H1 (cell line): Measurements from ENCODE around the gene SLC2A13. TPM values are rescaled to one million over a fixed set of nuclear protein-coding genes. Genes with fewer than 3 reads are reported as not detected.

Experiments
- CTCF ChIA-PET: fragments of 300-600 bp; sonication (Branson Sonifier 250); formaldehyde crosslinking; loops from one replicate; lab custom pipeline; 2021; ENCODE audit not compliant: partially characterized antibody; lab: Charles Lee
- POLR2A ChIA-PET: fragments of 300-600 bp; sonication (Branson Sonifier 250); formaldehyde crosslinking; loops from one replicate; lab custom pipeline; 2021; ENCODE audit warnings: inconsistent platforms; ENCODE audit not compliant: partially characterized antibody; lab: Charles Lee
- DNase-seq, 2 experiments: peaks; one replicate each; pipeline versions ENCODE4 v3.0.0 to v3.0.0-alpha.2; 2010 to 2022; ENCODE audit warnings: low spot score in 2 of 2, low read depth in 1 of 2, mixed read lengths in 1 of 2
- FAIRE-seq: peaks from 2 replicates; lab custom pipeline; 2011; peaks lifted over from hg19 to GRCh38; lab: Jason Lieb, UNC
- H2AFZ ChIP-seq: 2 replicates; pipeline ENCODE4 v1.8.1; 2012; ENCODE audit warnings: low read length, inconsistent platforms
- H2AK5ac ChIP-seq: 2 replicates; pipeline ENCODE4 v1.6.1; 2013; ENCODE audit warnings: low read depth, low read length
- H2BK120ac ChIP-seq: replicated peaks from 2 replicates; pipeline ENCODE3; 2013; ENCODE audit warnings: low read depth, low read length, inconsistent platforms
- H2BK12ac ChIP-seq: 2 replicates; pipeline ENCODE4 v1.6.1; 2013; ENCODE audit warnings: low read depth, low read length
- H2BK15ac ChIP-seq: 2 replicates; pipeline ENCODE4 v1.6.1; 2013; ENCODE audit warnings: low read length
- H2BK20ac ChIP-seq: 2 replicates; pipeline ENCODE4 v1.6.1; 2013; ENCODE audit warnings: low read length
- H2BK5ac ChIP-seq: 2 replicates; pipeline ENCODE4 v1.6.1; 2013; ENCODE audit warnings: low read depth, low read length
- H3K14ac ChIP-seq: 2 replicates; pipeline ENCODE4 v1.6.1; 2013; ENCODE audit warnings: inconsistent platforms; ENCODE audit not compliant: insufficient read length
- H3K18ac ChIP-seq: 2 replicates; pipeline ENCODE4 v1.6.1; 2013; ENCODE audit warnings: low read length; ENCODE audit errors: extremely low read depth
- H3K23ac ChIP-seq: 2 replicates; pipeline ENCODE4 v1.6.1; 2013; ENCODE audit warnings: inconsistent platforms; ENCODE audit not compliant: insufficient read length
- H3K23me2 ChIP-seq: 2 replicates; pipeline ENCODE4 v1.6.1; 2013; ENCODE audit warnings: low read depth, low read length
- H3K27ac ChIP-seq: 2 replicates; pipeline ENCODE4 v1.6.1; 2011; ENCODE audit warnings: low read depth, low read length, inconsistent platforms
- H3K27me3 ChIP-seq, 4 experiments: replicated peaks in 1 of 4; 1 replicate in 1 of 4; 2 replicates in 3 of 4; pipeline versions ENCODE4 v1.6.1 to v1.8.1; 2011 to 2013; ENCODE audit warnings: low read length in 3 of 4, mild to moderate bottlenecking in 3 of 4, inconsistent platforms in 2 of 4, mixed read lengths in 2 of 4, moderate library complexity in 1 of 4; ENCODE audit not compliant: control insufficient read depth in 3 of 4, insufficient read depth in 3 of 4; ENCODE audit errors: extremely low read depth in 1 of 4
- H3K36me3 ChIP-seq, 4 experiments: 2 replicates each; pipeline versions ENCODE4 v1.6.1 to v1.8.1; 2011 to 2013; ENCODE audit warnings: mild to moderate bottlenecking in 4 of 4, low read length in 3 of 4, moderate library complexity in 2 of 4, control low read depth in 1 of 4, inconsistent platforms in 1 of 4; ENCODE audit not compliant: insufficient read depth in 4 of 4, control insufficient read depth in 2 of 4
- H3K4ac ChIP-seq: replicated peaks from 2 replicates; pipeline ENCODE3; 2013; ENCODE audit warnings: low read length, low read depth, mixed read lengths, inconsistent platforms; ENCODE audit not compliant: insufficient read length
- H3K4me1 ChIP-seq, 4 experiments: replicated peaks in 1 of 4; 1 replicate in 1 of 4; 2 replicates in 3 of 4; pipeline versions ENCODE4 v1.6.1 to v1.8.1; 2011 to 2013; ENCODE audit warnings: low read length in 3 of 4, inconsistent platforms in 2 of 4, mixed read lengths in 1 of 4; ENCODE audit not compliant: insufficient read depth in 4 of 4, control insufficient read depth in 3 of 4
- H3K4me2 ChIP-seq, 2 experiments: 2 replicates each; pipeline versions ENCODE4 v1.6.1 to v1.8.1; 2011 to 2013; ENCODE audit warnings: low read depth in 2 of 2, low read length in 2 of 2, control low read depth in 1 of 2, inconsistent platforms in 1 of 2, mild to moderate bottlenecking in 1 of 2; ENCODE audit not compliant: insufficient read depth in 1 of 2
- H3K4me3 ChIP-seq, 4 experiments: fragments of 200-600, 300-600 bp in 1 of 4; sonication (generic), shearing (Covaris generic), sonication (Bioruptor Twin) in 1 of 4; 2 replicates each; pipeline versions ENCODE4 v1.5.1 to v1.8.1; 2011 to 2016; ENCODE audit warnings: low read length in 4 of 4, low read depth in 3 of 4, control low read depth in 2 of 4, inconsistent platforms in 2 of 4, mild to moderate bottlenecking in 2 of 4, mixed read lengths in 1 of 4, moderate library complexity in 1 of 4; ENCODE audit not compliant: insufficient read depth in 2 of 4; ENCODE audit errors: extremely low read depth in 1 of 4
- H3K56ac ChIP-seq: replicated peaks from 2 replicates; pipeline ENCODE3; 2013; ENCODE audit warnings: low read depth, mild to moderate bottlenecking, mixed read lengths, low read length, inconsistent platforms; ENCODE audit not compliant: insufficient read length
- H3K79me1 ChIP-seq: 2 replicates; pipeline ENCODE4 v1.6.1; 2013; ENCODE audit warnings: low read depth, low read length, control low read depth
- H3K79me2 ChIP-seq, 2 experiments: 2 replicates each; pipeline versions ENCODE4 v1.6.1 to v1.8.1; 2012 to 2013; ENCODE audit warnings: low read length in 2 of 2, mild to moderate bottlenecking in 2 of 2, inconsistent platforms in 1 of 2; ENCODE audit not compliant: insufficient read depth in 2 of 2, control insufficient read depth in 1 of 2
- H3K9ac ChIP-seq, 4 experiments: replicated peaks in 1 of 4; 1 replicate in 1 of 4; 2 replicates in 3 of 4; pipeline versions ENCODE4 v1.6.1 to v1.8.1; 2011 to 2013; ENCODE audit warnings: low read depth in 3 of 4, low read length in 3 of 4, control low read depth in 2 of 4, mild to moderate bottlenecking in 2 of 4, moderate library complexity in 2 of 4, inconsistent platforms in 1 of 4; ENCODE audit errors: extremely low read depth in 1 of 4
- H3K9me3 ChIP-seq, 2 experiments: 2 replicates each; pipeline versions ENCODE4 v1.6.1 to v1.8.1; 2012 to 2013; ENCODE audit warnings: mild to moderate bottlenecking in 2 of 2, moderate library complexity in 2 of 2, control low read depth in 1 of 2, inconsistent platforms in 1 of 2, low read depth in 1 of 2, low read length in 1 of 2, mixed read lengths in 1 of 2; ENCODE audit not compliant: insufficient read depth in 2 of 2
- H4K20me1 ChIP-seq, 2 experiments: replicated peaks in 1 of 2; 2 replicates each; pipeline versions ENCODE3 to v1.8.1; 2011 to 2013; ENCODE audit warnings: inconsistent platforms in 2 of 2, low read length in 2 of 2, mild to moderate bottlenecking in 1 of 2; ENCODE audit not compliant: insufficient read depth in 2 of 2, control insufficient read depth in 1 of 2
- H4K5ac ChIP-seq: 2 replicates; pipeline ENCODE4 v1.6.1; 2013; ENCODE audit warnings: low read length, low read depth, mixed read lengths, inconsistent platforms; ENCODE audit not compliant: insufficient read length
- H4K8ac ChIP-seq: 2 replicates; pipeline ENCODE4 v1.8.0; 2013; ENCODE audit warnings: mild to moderate bottlenecking, moderate library complexity, low read length, inconsistent platforms; ENCODE audit not compliant: insufficient read depth; ENCODE audit errors: extremely low read depth
- H4K91ac ChIP-seq: replicated peaks from 2 replicates; pipeline ENCODE3; 2013; ENCODE audit warnings: low read length, mixed read lengths, inconsistent platforms; ENCODE audit not compliant: insufficient read length
- BACH1 ChIP-seq: IDR thresholded peaks from 2 replicates; pipeline ENCODE4 v1.6.1; 2012; ENCODE audit warnings: low read length, improper control_type of control experiment
- CBX5 ChIP-seq: fragments of 300-800, 300-1000 bp; sonication (generic); IDR thresholded peaks from 2 replicates; pipeline ENCODE4 v1.7.1; 2016; ENCODE audit warnings: antibody characterized with exemption, low read length, low read depth
- GABPA ChIP-seq: IDR thresholded peaks from 2 replicates; pipeline ENCODE4 v1.6.1; 2011; ENCODE audit warnings: mild to moderate bottlenecking, low read length, moderate library complexity, borderline replicate concordance; ENCODE audit not compliant: insufficient read depth
- SRF ChIP-seq: IDR thresholded peaks from 2 replicates; pipeline ENCODE4 v1.6.1; 2011; ENCODE audit warnings: mild to moderate bottlenecking, low read depth, low read length, moderate library complexity
- TEAD4 ChIP-seq: IDR thresholded peaks from 2 replicates; pipeline ENCODE4 v1.6.1; 2012; ENCODE audit warnings: low read depth, low read length, inconsistent platforms, mixed read lengths
- WGBS, 2 experiments: shearing (Covaris generic) in 1 of 2; methylation state at CpG; one replicate each; pipeline versions ENCODE4 v1.1.6 to v1.1.7; 2013 to 2015; ENCODE audit warnings: low lambda C conversion rate in 2 of 2, mixed read lengths in 2 of 2, inconsistent platforms in 1 of 2, low coverage in 1 of 2, missing lambda C conversion rate in 1 of 2; ENCODE audit not compliant: insufficient replicate concordance in 2 of 2, insufficient coverage in 1 of 2, insufficient read length in 1 of 2; ENCODE audit errors: extremely low coverage in 1 of 2, missing lambda C conversion rate in 1 of 2; 5-methylcytosine and 5-hydroxymethylcytosine counted together
- polyA plus RNA-seq, 7 experiments: library from polyadenylated mRNA; depleted of rRNA in 3 of 7; stranded (reverse) in 5 of 7; unstranded in 2 of 7; fragments of >200 nt in 5 of 7; fragments of 200-250 nt in 2 of 7; gene quantifications; 1 replicate in 5 of 7; 2 replicates in 1 of 7; 4 replicates in 1 of 7; pipeline versions ENCODE4 v1.2.1 to v1.2.3, GENCODE V29; 2011 to 2013; ENCODE audit warnings: missing spikeins in 2 of 7, mixed read lengths in 2 of 7
- total RNA-seq: library from RNA; stranded (reverse); fragmentation: NEBNext Ultra II Directional; extraction: Animal tissue kit (Norgen Biotek cat#: 25700); gene quantifications from 2 replicates; pipeline ENCODE4 v1.2.1, GENCODE V29; 2021

Gene SLC2A13
- total and polyA plus RNA-seq, 2 of the 8 experiments (the other 6 are each of a cell fraction or from before 2014, with no cell fraction given) = 2.8 to 9.6 TPM

GRCh38 chr12:40056373-40056772 lies 49.5 kb downstream of the SLC2A13 start:
- no peak overlapping the region for H2AFZ ChIP-seq
- no peak overlapping the region for H4K8ac ChIP-seq
- no peaks in the 10 kb centered on the region for H3K9me3 ChIP-seq
- DNase-seq = no peak
- H3K36me3 ChIP-seq = no peaks in the 10 kb centered on the region
- H3K23ac ChIP-seq = no peak overlapping the region
- 72% methylated on average over 1 of the region's 1 CpG; no CpG with 5 or more reads in 1 of the 2 experiments for WGBS, 2 experiments
- H3K4me2 ChIP-seq = no peak overlapping the region
- no peaks in the 10 kb centered on the region; the same call in 1 of the 2 replicates for H3K79me1 ChIP-seq
- no peak overlapping the region for H2BK20ac ChIP-seq
- no peak overlapping the region for H3K56ac ChIP-seq
- no peak overlapping the region for H3K14ac ChIP-seq
- no peaks in the 10 kb centered on the region; the same call in 1 of the 2 replicates for H3K23me2 ChIP-seq
- no peaks in the 10 kb centered on the region for H4K20me1 ChIP-seq
- H2BK15ac ChIP-seq = no peak overlapping the region
- no peaks in the 10 kb centered on the region for H3K27me3 ChIP-seq
- H4K91ac ChIP-seq = no peak overlapping the region
- POLR2A ChIA-PET = no interaction called here
- no peak overlapping the region for H3K4ac ChIP-seq
- peaks cover 0 to 3% (median 0%) of the 10 kb centered on the region in 4 experiments; a peak in 1 of 7 replicates for H3K4me1 ChIP-seq
- CTCF ChIA-PET = interaction anchor here (1.3 kb wide), 1 partner anchor 9 kb away, joined by 3 read pairs; no protein-coding TSS in a partner anchor
- H2BK120ac ChIP-seq = no peak overlapping the region
- no peak overlapping the region for H3K9ac ChIP-seq
- FAIRE-seq = no peak
- no peak overlapping the region for H3K18ac ChIP-seq
- 0 out of 4 replicates have a peak, but pooled peaks cover 0 to 6% of the 10 kb centered on the region in 2 experiments for H3K79me2 ChIP-seq
- no peak overlapping the region for H3K4me3 ChIP-seq
- no peak overlapping the region for H2BK5ac ChIP-seq
- H4K5ac ChIP-seq = no peak overlapping the region
- no peak overlapping the region for H2BK12ac ChIP-seq
- H3K27ac ChIP-seq = no peak overlapping the region
- no peak overlapping the region for H2AK5ac ChIP-seq
- TF ChIP-seq CBX5 (no peak), TEAD4 (no peak), SRF (no peak), BACH1 (no peak), GABPA (no peak)
